T-helper 17 cell (primary cell): ENCODE results near the gene DSCAM. TPM values are rescaled to one million over a fixed set of nuclear protein-coding genes. Genes with fewer than 3 reads are reported as not detected.

Experiments
- ATAC-seq: fragments of 150-1000 bp; cut with Tn5 transposase; 2 replicates; pipeline ENCODE4 v1.10.0; 2021; ENCODE audit warnings: mild to moderate bottlenecking, moderate library complexity
- DNase-seq, 3 donors: peaks; one replicate each; pipeline versions ENCODE4 v3.0.0 to v3.0.0-alpha.2; 2020 to 2021
- H3K9me3 ChIP-seq: one replicate; pipeline ENCODE4 v1.7.0; 2013; ENCODE audit warnings: low read length, mild to moderate bottlenecking; ENCODE audit not compliant: control insufficient read depth, poor library complexity, severe bottlenecking
- H3K27ac Mint-ChIP-seq: one replicate; pipeline ENCODE4 v1.8.0; 2022; ENCODE audit warnings: mild to moderate bottlenecking, moderate library complexity, mixed read lengths
- H3K27me3 Mint-ChIP-seq: one replicate; pipeline ENCODE4 v1.8.0; 2022; ENCODE audit warnings: mixed read lengths
- H3K36me3 Mint-ChIP-seq: one replicate; pipeline ENCODE4 v1.8.0; 2022; ENCODE audit warnings: low read depth, mixed read lengths
- H3K4me1 Mint-ChIP-seq: one replicate; pipeline ENCODE4 v1.8.0; 2022; ENCODE audit warnings: mild to moderate bottlenecking, mixed read lengths
- H3K4me3 Mint-ChIP-seq: one replicate; pipeline ENCODE4 v1.8.0; 2022; ENCODE audit warnings: mild to moderate bottlenecking, moderate library complexity, mixed read lengths
- total RNA-seq, 4 donors: library from RNA in 2 of 4; stranded (reverse) in 2 of 4; gene quantifications; one replicate each; pipeline ENCODE4 v1.2.3 and lab custom pipeline; 2022 to 2026

The DSCAM gene
- total RNA-seq, 2 donors from 2014 or later: not detected

GRCh38 chr21:40640266-40640789 is 206.6 kb downstream of the DSCAM start:
- H3K4me1 Mint-ChIP-seq: no peaks in the 10 kb centered on the region
- ATAC-seq (no peak), DNase-seq (no peak)
- no peak overlapping the region for H3K4me3 Mint-ChIP-seq
- H3K9me3 ChIP-seq: no peaks in the 10 kb centered on the region
- H3K36me3 Mint-ChIP-seq: no peaks in the 10 kb centered on the region
- H3K27ac Mint-ChIP-seq: no peak overlapping the region
- no peaks in the 10 kb centered on the region for H3K27me3 Mint-ChIP-seq

GRCh38 chr21:40639616-40640194 is 207.3 kb downstream of the DSCAM start:
- DNase-seq (no peak), ATAC-seq (no peak)
- no peaks in the 10 kb centered on the region for H3K36me3 Mint-ChIP-seq
- H3K27me3 Mint-ChIP-seq: no peaks in the 10 kb centered on the region
- no peaks in the 10 kb centered on the region for H3K9me3 ChIP-seq
- no peak overlapping the region for H3K27ac Mint-ChIP-seq
- H3K4me1 Mint-ChIP-seq: no peaks in the 10 kb centered on the region
- H3K4me3 Mint-ChIP-seq: no peak overlapping the region

- no peaks in the 10 kb centered on the region for H3K36me3 Mint-ChIP-seq
- no peak overlapping the region for H3K4me3 Mint-ChIP-seq
- H3K27ac Mint-ChIP-seq: no peak overlapping the region
- no peaks in the 10 kb centered on the region for H3K4me1 Mint-ChIP-seq
- H3K9me3 ChIP-seq: no peaks in the 10 kb centered on the region
- no peak for ATAC-seq
- no peak for DNase-seq
- no peaks in the 10 kb centered on the region for H3K27me3 Mint-ChIP-seq
Measured at GRCh38 chr21:40638466-40639251, 208.3 kb downstream of the DSCAM start.

- DNase-seq: no peak
- Mint-ChIP-seq H3K4me3 (no peak overlapping the region), H3K36me3 (no peaks in the 10 kb centered on the region), H3K27me3 (no peaks in the 10 kb centered on the region), H3K4me1 (no peaks in the 10 kb centered on the region), H3K27ac (no peak overlapping the region)
- no peak for ATAC-seq
- no peaks in the 10 kb centered on the region for H3K9me3 ChIP-seq
Measured at GRCh38 chr21:40636026-40636425, 210.9 kb downstream of the DSCAM start.

- Mint-ChIP-seq H3K4me3 (no peak overlapping the region), H3K4me1 (no peaks in the 10 kb centered on the region), H3K27me3 (no peaks in the 10 kb centered on the region), H3K36me3 (no peaks in the 10 kb centered on the region), H3K27ac (no peak overlapping the region)
- DNase-seq (no peak), ATAC-seq (no peak)
- H3K9me3 ChIP-seq: no peaks in the 10 kb centered on the region
Measured at GRCh38 chr21:40635391-40635790, 211.6 kb downstream of the DSCAM start.

GRCh38 chr21:40634141-40634540 is 212.8 kb downstream of the DSCAM start:
- Mint-ChIP-seq H3K27ac (no peak overlapping the region), H3K36me3 (no peaks in the 10 kb centered on the region), H3K4me3 (no peak overlapping the region), H3K4me1 (no peaks in the 10 kb centered on the region), H3K27me3 (no peaks in the 10 kb centered on the region)
- ATAC-seq (no peak), DNase-seq (no peak)
- no peaks in the 10 kb centered on the region for H3K9me3 ChIP-seq

GRCh38 chr21:40633048-40633447 is 213.9 kb downstream of the DSCAM start:
- no peaks in the 10 kb centered on the region for H3K27me3 Mint-ChIP-seq
- no peak for ATAC-seq
- no peaks in the 10 kb centered on the region for H3K36me3 Mint-ChIP-seq
- H3K4me3 Mint-ChIP-seq: no peak overlapping the region
- no peaks in the 10 kb centered on the region for H3K9me3 ChIP-seq
- H3K27ac Mint-ChIP-seq: no peak overlapping the region
- no peak for DNase-seq
- H3K4me1 Mint-ChIP-seq: no peaks in the 10 kb centered on the region

- Mint-ChIP-seq H3K4me3 (no peak overlapping the region), H3K27ac (no peak overlapping the region), H3K36me3 (no peaks in the 10 kb centered on the region), H3K27me3 (no peaks in the 10 kb centered on the region), H3K4me1 (no peaks in the 10 kb centered on the region)
- ATAC-seq: no peak
- H3K9me3 ChIP-seq: no peaks in the 10 kb centered on the region
- DNase-seq: no peak
Measured at GRCh38 chr21:40631211-40631610, 215.7 kb downstream of the DSCAM start.

- H3K9me3 ChIP-seq: no peaks in the 10 kb centered on the region
- Mint-ChIP-seq H3K4me1 (no peaks in the 10 kb centered on the region), H3K36me3 (no peaks in the 10 kb centered on the region)
Measured at GRCh38 chr21:40625991-40626390, 221.0 kb downstream of the DSCAM start.

GRCh38 chr21:40623528-40623927 is 223.4 kb downstream of the DSCAM start:
- Mint-ChIP-seq H3K36me3 (no peaks in the 10 kb centered on the region), H3K4me1 (no peaks in the 10 kb centered on the region), H3K4me3 (no peak overlapping the region), H3K27ac (no peak overlapping the region), H3K27me3 (no peaks in the 10 kb centered on the region)
- no peaks in the 10 kb centered on the region for H3K9me3 ChIP-seq
- DNase-seq (no peak), ATAC-seq (no peak)

More at GRCh38 chr21:40625991-40626390, 221.0 kb downstream of the DSCAM start:
- DNase-seq (no peak), ATAC-seq (no peak)
- Mint-ChIP-seq H3K27me3 (no peaks in the 10 kb centered on the region), H3K4me3 (no peak overlapping the region), H3K27ac (no peak overlapping the region)

GRCh38 chr21:40622531-40622930 is 224.4 kb downstream of the DSCAM start:
- DNase-seq: no peak
- Mint-ChIP-seq H3K4me1 (no peaks in the 10 kb centered on the region), H3K27me3 (peaks cover 8% of the 10 kb centered on the region), H3K36me3 (no peaks in the 10 kb centered on the region), H3K4me3 (no peak overlapping the region), H3K27ac (no peak overlapping the region)
- no peak for ATAC-seq
- H3K9me3 ChIP-seq: no peaks in the 10 kb centered on the region

- H3K9me3 ChIP-seq: no peaks in the 10 kb centered on the region
- no peak overlapping the region for H3K27ac Mint-ChIP-seq
- no peaks in the 10 kb centered on the region for H3K36me3 Mint-ChIP-seq
- DNase-seq (no peak), ATAC-seq (no peak)
- peaks cover 8% of the 10 kb centered on the region for H3K27me3 Mint-ChIP-seq
- no peaks in the 10 kb centered on the region for H3K4me1 Mint-ChIP-seq
- no peak overlapping the region for H3K4me3 Mint-ChIP-seq
Measured at GRCh38 chr21:40620386-40621145, 226.4 kb downstream of the DSCAM start.

GRCh38 chr21:40618191-40618973 is 228.6 kb downstream of the DSCAM start:
- H3K4me3 Mint-ChIP-seq: no peak overlapping the region
- no peak for ATAC-seq

More at GRCh38 chr21:40618191-40618973, 228.6 kb downstream of the DSCAM start:
- Mint-ChIP-seq H3K27me3 (peaks cover 8% of the 10 kb centered on the region), H3K27ac (no peak overlapping the region), H3K36me3 (no peaks in the 10 kb centered on the region), H3K4me1 (no peaks in the 10 kb centered on the region)
- H3K9me3 ChIP-seq: no peaks in the 10 kb centered on the region
- no peak for DNase-seq
